Stimulated activated CD4-positive, alpha-beta T cell treated with anti-CD3 and anti-CD28 coated beads, TNF-alpha, amount 100 ng/mL, for 1 hour (primary cell): ENCODE results near the gene CYP27C1.

Experiments used
- DNase-seq, 3 donors: peaks; one replicate each; pipeline ENCODE4 v3.0.0-alpha.2; 2020; ENCODE audit warnings: low read depth in 3 of 3, low spot score in 1 of 3

Gene CYP27C1

DNA sequence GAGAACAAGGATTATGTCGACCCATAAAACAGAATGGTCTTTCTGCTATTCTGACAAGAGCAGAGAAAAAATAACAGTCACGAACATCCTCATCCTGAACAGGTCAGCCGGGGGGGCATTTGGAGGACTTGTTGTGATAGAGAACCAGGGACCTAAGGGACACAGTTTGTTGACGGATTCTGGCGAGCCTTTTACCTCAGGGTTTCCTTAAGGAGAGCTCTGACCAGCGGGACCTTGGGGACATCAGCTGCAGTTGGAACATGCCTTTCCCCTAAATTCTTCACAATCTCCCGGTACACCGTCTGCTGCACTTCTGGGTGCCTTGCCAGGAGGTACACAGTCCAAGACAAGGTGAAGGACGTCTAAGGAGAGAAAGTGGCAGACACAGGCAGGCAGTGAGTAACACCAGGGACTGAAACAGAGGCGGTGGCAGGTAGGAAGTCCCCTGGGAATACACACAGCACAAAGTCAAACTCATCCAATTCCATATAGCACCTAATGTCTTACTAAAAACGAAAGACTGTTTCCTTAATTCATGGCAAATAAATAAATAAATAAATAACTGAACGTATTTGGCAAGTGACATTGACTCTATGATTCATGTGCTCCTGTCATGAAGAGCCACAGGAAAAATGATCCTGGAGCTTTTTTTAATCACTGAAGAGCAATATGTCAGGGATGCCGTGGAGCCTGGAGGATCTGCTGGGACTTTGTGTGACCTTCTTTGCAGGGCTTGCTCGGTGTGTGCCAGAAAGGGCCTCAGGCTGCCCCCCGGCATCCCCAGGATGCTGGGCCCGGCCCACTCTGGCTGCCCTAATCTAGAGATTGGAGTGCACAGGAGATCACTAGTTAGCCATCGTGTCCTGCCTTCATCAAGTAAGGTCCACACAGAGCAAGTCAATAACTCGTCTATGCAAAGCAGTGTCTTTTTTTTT lies 24.7 kb downstream of the CYP27C1 start:
- no peak for DNase-seq

GRCh38 chr2:127194447-127194846 lies 25.7 kb downstream of the CYP27C1 start:
- DNase-seq = no peak

GRCh38 chr2:127193967-127194280 lies 26.2 kb downstream of the CYP27C1 start:
- no peak for DNase-seq

- DNase-seq = no peak
Observed at GRCh38 chr2:127193164-127193966, 26.7 kb downstream of the CYP27C1 start.

- DNase-seq = no peak
Observed at GRCh38 chr2:127191331-127192219, 28.5 kb downstream of the CYP27C1 start.

DNA sequence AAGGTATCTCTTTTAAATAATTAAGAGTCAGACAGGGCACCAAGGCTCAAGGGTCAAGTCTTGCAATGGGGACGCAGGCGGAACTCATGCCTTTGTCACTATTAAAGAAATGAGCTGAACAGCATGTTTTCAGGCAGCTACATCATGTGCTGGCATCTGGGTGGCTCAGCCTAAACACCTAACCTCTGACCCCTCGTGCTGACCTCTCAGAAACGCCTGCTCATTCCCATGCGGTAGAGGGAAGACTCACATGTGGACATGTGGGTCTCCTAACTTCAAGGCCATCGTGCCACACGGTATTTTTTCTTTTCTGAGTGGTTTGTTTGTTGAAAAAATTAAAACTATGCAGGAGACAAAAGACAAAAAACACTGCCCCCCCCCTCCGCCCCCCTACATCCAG lies 31.3 kb downstream of the CYP27C1 start:
- DNase-seq = no peak

DNA sequence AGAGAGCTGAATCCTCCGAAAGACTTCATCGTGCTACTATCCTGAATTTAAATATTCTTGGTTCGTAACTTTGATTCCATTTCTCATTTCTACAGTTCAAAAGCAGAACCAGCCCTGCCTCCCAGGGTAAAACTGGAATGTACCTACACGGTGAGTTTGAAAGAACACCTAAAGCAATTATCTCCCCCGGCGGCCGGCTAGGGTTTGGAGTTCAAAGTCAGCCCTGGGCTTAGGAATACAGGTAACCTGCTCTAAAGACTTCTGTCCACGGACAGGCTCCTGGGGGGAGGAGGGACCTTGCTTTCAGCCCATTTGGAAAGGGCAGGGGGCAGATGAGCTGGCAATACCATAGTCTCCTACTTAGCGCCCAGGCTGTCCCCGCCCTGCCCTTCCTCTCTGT lies 32.3 kb downstream of the CYP27C1 start:
- no peak for DNase-seq

DNA sequence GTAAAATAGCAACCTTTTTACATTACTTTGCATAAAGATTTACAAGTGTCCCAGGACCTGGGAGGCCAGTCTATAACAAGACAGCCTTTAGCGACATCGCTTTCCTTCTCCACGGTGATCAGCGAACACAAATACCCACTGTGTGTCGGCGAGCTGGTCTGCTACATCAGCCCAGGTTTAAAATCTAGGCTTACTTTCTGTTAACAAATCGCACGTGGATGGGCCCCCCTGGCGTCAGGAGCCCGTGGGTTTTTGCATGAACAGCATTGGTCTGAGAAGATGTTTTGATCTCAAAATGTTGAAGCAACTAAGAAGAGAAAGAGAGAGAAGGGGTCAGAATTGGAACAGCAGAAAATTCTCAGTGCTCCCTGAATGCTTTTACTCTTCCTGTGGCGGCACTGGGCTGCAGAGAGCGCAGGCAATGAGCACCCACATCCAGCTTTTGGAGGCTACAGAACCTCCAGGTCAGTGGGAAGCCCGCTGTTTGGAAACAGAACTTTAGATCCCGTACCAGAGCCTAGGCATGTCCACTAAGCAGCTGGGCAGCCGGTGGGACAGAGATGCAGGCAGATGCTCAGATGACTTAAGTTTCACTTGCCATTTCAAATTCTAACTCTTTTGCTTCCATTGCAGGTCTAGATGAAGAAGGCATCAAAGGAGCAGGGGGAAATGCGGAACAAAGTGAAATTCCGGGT lies 32.9 kb downstream of the CYP27C1 start:
- no peak for DNase-seq

DNA sequence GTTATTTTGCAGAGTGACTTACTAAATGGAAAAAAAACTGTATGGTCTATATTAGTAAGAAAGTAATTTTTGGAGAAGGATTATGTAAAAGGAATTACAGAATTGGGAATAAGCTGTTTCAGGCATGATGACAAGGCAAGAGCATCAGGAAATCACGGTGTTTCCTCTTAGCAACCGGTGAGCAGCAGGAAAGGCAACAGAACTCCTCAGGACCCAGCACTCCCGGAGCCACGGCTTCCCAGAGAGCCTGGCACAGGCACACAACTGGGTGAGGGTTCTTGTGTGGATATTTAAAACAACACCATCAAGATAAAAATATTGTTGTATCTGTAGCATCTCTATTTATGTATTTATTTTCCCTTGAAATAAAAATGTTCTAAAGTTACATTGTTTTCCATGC lies 34.4 kb downstream of the CYP27C1 start:
- DNase-seq = no peak

DNA sequence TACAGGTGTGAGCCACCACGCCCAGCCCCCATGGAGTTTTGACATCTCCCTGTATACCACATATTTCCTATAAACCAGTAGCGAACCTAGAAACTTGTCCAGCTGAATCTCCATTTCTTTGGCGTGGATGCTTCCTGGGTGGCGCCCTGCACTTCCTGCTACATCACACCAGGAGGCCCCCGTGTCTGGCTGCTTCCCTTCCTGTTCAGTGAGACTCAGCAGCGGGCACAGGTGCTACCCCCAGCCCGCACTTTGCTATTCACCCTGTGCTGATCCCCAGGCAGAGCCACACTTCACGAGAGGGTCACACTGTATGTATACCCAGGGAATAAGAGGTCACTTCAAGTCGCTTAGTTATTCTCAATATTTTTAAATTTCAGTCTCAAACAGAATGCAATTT lies 35.0 kb downstream of the CYP27C1 start:
- no peak for DNase-seq

GRCh38 chr2:127183771-127184170 lies 36.3 kb downstream of the CYP27C1 start:
- DNase-seq = no peak

DNA sequence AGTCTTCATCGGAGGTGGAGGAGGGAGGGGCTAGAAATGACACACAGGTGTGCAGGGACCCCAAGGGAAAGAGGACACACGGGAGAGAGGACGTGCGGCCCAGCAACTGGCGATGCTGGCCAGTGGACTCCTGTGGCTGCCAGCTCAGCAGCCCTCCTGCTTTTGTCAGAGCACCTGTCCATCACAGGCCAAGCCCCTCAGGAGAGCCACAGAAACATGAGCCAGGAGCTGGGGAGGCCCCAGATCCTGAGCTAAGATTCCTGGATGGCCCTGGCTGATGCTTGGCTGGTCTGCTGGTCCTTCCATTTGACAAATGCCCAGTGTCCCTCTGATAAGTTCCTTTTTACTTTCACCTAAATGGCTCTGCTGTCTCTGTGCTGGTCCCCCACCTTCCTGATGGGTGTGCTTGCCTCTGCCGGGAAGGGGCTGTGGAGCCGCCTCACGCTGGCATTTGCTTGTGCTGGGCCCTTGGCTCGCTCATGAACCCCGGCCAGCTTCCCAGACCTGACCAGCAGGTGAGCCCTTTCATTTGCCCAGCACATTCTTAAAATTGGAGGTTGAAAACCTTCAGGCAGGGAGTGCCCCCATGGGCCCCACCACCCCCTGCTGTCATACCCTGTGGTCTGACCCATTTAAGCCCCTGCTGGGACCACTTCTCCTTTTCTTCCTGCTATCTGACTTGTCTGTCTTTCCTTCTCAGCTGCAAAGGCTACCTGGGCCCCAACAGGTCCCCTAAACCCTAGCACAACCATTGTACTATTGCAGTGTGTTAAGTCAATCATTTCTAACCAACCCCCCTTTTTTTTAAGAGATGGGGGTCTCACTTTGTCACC lies 37.3 kb downstream of the CYP27C1 start:
- DNase-seq = no peak

DNA sequence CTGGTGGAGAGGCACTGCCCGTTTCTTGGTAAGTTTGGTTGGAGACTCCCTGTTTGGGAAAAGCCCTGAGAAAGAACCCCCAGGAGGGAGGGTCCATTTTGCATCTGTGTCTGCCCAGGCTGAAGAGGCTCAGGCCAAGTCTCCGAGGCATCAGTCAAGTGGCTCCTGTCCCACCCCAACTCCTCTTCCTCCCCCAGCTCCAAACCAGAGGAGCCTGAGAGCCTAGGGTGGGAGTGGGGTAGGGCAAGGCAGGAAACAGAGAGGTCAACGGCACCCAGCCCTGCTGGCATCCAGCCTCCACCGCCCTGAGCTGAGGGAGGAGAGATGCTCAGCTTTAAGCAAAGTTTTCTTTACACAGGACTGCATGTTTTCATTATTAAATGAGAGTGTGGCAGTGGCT lies 38.2 kb downstream of the CYP27C1 start:
- DNase-seq = no peak

- no peak for DNase-seq
Observed at GRCh38 chr2:127179766-127180165, 40.3 kb downstream of the CYP27C1 start.

- DNase-seq = no peak
Observed at GRCh38 chr2:127177617-127178263, 42.4 kb downstream of the CYP27C1 start.

- DNase-seq = no peak
Observed at GRCh38 chr2:127176371-127177311, 43.5 kb downstream of the CYP27C1 start.

GRCh38 chr2:127175751-127176354 lies 44.2 kb downstream of the CYP27C1 start:
- no peak for DNase-seq
